ENCODE results near the gene CAMTA1.

CAMTA1 gene

GRCh38 chr1:7533006-7533405, 747.8 kb downstream of the CAMTA1 start:
- H3K4me2 ChIP-seq (ENCODE audit: low read depth, low read length, poor library complexity, severe bottlenecking): no peak overlapping the region

GRCh38 chr1:7534061-7534825, 749.0 kb downstream of the CAMTA1 start:
- H3K4me3 ChIP-seq (ENCODE audit: insufficient read depth, low read length, poor library complexity, severe bottlenecking): no peak overlapping the region
- H2AFZ ChIP-seq (ENCODE audit: low read depth, low read length, severe bottlenecking): no peak overlapping the region
- no peak overlapping the region for H3K9ac ChIP-seq (ENCODE audit: low read length)
- H3K9me3 ChIP-seq (ENCODE audit: insufficient read depth, low read length): no peaks in the 10 kb centered on the region
- no peak overlapping the region for H3K27ac ChIP-seq (ENCODE audit: low read depth, low read length)
- no peaks in the 10 kb centered on the region for H3K36me3 ChIP-seq (ENCODE audit: low read length)
- TF ChIP-seq CTCF (IDR thresholded peaks at IDR 0.05; ENCODE audit: insufficient read depth, low read length, poor library complexity, severe bottlenecking) (no peak), EZH2phosphoT487 (conservative IDR thresholded peaks at IDR 0.05; ENCODE audit: low read length) (no peak)
- H4K20me1 ChIP-seq (ENCODE audit: low read depth, low read length): no peaks in the 10 kb centered on the region
- H3K79me2 ChIP-seq (ENCODE audit: insufficient read depth, low read length): no peaks in the 10 kb centered on the region
- no peaks in the 10 kb centered on the region for H3K9me2 ChIP-seq (replicated peaks; ENCODE audit: insufficient read depth, low read length)
- H3K4me2 ChIP-seq (ENCODE audit: low read depth, low read length, poor library complexity, severe bottlenecking): no peak overlapping the region
- no peaks in the 10 kb centered on the region for H3K27me3 ChIP-seq (ENCODE audit: low read length)
- no peaks in the 10 kb centered on the region for H3F3A ChIP-seq (ENCODE audit: insufficient read depth)

More at GRCh38 chr1:7533006-7533405, 747.8 kb downstream of the CAMTA1 start:
- Histone ChIP-seq H3K9ac (ENCODE audit: low read length) (no peak overlapping the region), H3K9me3 (ENCODE audit: insufficient read depth, low read length) (no peaks in the 10 kb centered on the region), H3K79me2 (ENCODE audit: insufficient read depth, low read length) (no peaks in the 10 kb centered on the region), H3F3A (ENCODE audit: insufficient read depth) (no peaks in the 10 kb centered on the region), H3K4me3 (ENCODE audit: insufficient read depth, low read length, poor library complexity, severe bottlenecking) (no peak overlapping the region), H3K36me3 (ENCODE audit: low read length) (no peaks in the 10 kb centered on the region), H4K20me1 (ENCODE audit: low read depth, low read length) (no peaks in the 10 kb centered on the region), H3K27me3 (ENCODE audit: low read length) (no peaks in the 10 kb centered on the region), H3K27ac (ENCODE audit: low read depth, low read length) (no peak overlapping the region), H3K9me2 (replicated peaks; ENCODE audit: insufficient read depth, low read length) (no peaks in the 10 kb centered on the region), H2AFZ (ENCODE audit: low read depth, low read length, severe bottlenecking) (no peak overlapping the region)
- TF ChIP-seq CTCF (IDR thresholded peaks at IDR 0.05; ENCODE audit: insufficient read depth, low read length, poor library complexity, severe bottlenecking) (no peak), EZH2phosphoT487 (conservative IDR thresholded peaks at IDR 0.05; ENCODE audit: low read length) (no peak)

GRCh38 chr1:7535016-7535415, 749.8 kb downstream of the CAMTA1 start:
- no peaks in the 10 kb centered on the region for H4K20me1 ChIP-seq (ENCODE audit: low read depth, low read length)
- no peak overlapping the region for H3K27ac ChIP-seq (ENCODE audit: low read depth, low read length)
- no peak overlapping the region for H3K4me3 ChIP-seq (ENCODE audit: insufficient read depth, low read length, poor library complexity, severe bottlenecking)
- no peaks in the 10 kb centered on the region for H3F3A ChIP-seq (ENCODE audit: insufficient read depth)
- no peaks in the 10 kb centered on the region for H3K9me2 ChIP-seq (replicated peaks; ENCODE audit: insufficient read depth, low read length)
- no peaks in the 10 kb centered on the region for H3K9me3 ChIP-seq (ENCODE audit: insufficient read depth, low read length)
- no peak overlapping the region for H2AFZ ChIP-seq (ENCODE audit: low read depth, low read length, severe bottlenecking)
- no peak overlapping the region for H3K4me2 ChIP-seq (ENCODE audit: low read depth, low read length, poor library complexity, severe bottlenecking)
- H3K36me3 ChIP-seq (ENCODE audit: low read length): no peaks in the 10 kb centered on the region
- H3K79me2 ChIP-seq (ENCODE audit: insufficient read depth, low read length): no peaks in the 10 kb centered on the region
- TF ChIP-seq CTCF (IDR thresholded peaks at IDR 0.05; ENCODE audit: insufficient read depth, low read length, poor library complexity, severe bottlenecking) (no peak), EZH2phosphoT487 (conservative IDR thresholded peaks at IDR 0.05; ENCODE audit: low read length) (no peak)
- no peak overlapping the region for H3K9ac ChIP-seq (ENCODE audit: low read length)
- H3K27me3 ChIP-seq (ENCODE audit: low read length): no peaks in the 10 kb centered on the region

Data from SU-DHL-6 (cell line).